OCI-LY1 (cell line): ENCODE data around the gene PARVG.

Experiments
- CTCF ChIP-seq: fragments of 200-600 bp; sonication (generic), shearing (Covaris generic); IDR thresholded peaks from 2 replicates; pipeline ENCODE4 v1.5.1; 2017; ENCODE audit warnings: mild to moderate bottlenecking, antibody characterized with exemption, low read length, moderate library complexity, mixed read lengths
- EZH2 ChIP-seq: fragments of 200-600 bp; sonication (generic), shearing (Covaris generic); IDR thresholded peaks from 2 replicates; pipeline ENCODE4 v1.8.0; 2017; ENCODE audit warnings: borderline replicate concordance, mixed run types, mild to moderate bottlenecking, antibody characterized with exemption, low read length, moderate library complexity, mixed read lengths

GRCh38 chr22:44192816-44193534, 12.2 kb downstream of the PARVG start:
- TF ChIP-seq EZH2 (no peak), CTCF (no peak)
